ENCODE measurements around the gene ELAVL4.

ELAVL4 gene

GRCh38 chr1:50108497-50109059, at the start of gene ELAVL4:
Gene ELAVL4, plus strand, starts transcription at chr1:50108920. Its CDS starts 270 bp downstream, at chr1:50109190.
- peak; percentile 60 for DNase-seq

DNA sequence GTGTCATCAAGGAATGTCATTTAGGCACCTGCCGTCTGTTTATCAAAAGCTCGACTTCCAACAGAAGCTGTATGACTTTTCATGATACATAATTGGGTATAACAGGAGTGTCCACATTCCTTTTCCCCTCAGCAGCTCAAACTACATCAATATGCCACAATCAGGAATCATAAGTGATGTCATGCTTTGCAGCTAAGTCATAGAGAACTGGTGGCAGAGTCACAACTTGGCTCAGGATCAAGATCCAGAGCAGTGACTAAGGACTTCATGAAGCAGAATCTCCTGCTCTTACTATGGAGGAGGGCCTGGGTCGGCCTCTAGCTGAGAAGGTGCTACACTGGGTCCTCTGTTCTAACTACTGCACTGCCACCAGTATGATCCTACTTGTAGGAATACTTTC, 48.4 kb upstream of the ELAVL4 start:
- peak; percentile 40 for DNase-seq

DNA sequence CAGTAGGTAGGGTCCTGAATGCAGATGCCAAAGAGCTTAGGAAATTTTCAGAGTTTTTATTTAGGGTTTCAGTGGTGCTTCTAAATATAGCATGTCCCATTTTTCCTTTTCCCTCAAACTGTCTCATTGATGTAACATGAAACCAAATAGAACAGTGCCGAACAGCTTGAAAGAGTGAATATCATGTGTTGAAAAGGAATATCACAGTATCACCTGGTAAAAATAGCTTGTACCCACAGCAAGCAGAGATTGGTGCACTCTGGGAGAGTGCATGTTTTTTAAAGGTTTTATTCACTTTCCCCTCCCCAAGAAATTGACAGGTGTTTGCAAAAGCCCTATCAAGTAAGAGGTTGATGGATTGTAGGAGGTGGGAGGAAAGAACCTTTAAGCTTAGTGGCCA, 41.9 kb upstream of the ELAVL4 start:
- DNase-seq = no peak

DNA sequence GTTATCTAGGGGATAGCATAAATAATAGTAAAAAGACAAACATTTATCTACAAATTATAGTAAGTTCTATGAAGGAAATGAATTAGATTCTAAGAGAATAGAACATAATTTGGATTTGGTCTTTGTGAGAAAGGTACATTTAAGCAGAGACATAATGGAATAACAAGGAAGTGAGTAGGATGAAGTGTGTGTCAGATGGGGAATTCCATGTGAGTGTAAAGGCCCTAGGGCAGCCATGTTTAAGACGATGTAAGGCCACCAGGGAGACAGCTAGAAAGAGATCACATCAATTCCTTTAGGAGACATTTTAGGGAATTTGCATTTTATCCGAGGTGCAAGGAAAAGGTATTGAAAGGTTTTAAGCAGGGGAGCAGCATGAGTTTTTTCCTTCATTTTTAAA, 33.8 kb upstream of the ELAVL4 start:
- no peak for DNase-seq

DNA sequence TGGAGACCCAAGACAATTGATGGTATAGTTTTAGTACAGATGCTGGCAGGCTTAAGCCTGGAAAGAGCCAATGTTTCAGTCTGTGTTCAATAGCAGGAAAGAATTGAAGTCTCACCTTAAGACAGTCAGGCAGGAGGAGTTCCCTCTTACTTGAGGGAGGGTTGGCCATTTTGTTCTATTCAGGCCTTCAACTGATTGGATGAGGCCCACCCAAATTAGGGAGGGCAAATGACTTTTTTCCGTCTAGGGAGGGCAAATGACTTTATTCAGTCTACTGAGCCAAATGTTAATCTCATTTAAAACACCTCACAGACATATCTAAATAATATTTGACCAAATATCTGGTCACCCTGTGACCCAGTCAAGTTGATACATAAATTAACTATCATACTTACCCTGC, 31.4 kb upstream of the ELAVL4 start:
- DNase-seq = no peak

GRCh38 chr1:50080904-50081586, 27.7 kb upstream of the ELAVL4 start:
- peak; percentile 53 for DNase-seq

GRCh38 chr1:50084389-50084788, 24.3 kb upstream of the ELAVL4 start:
- no peak for DNase-seq

GRCh38 chr1:50091068-50091467, 17.7 kb upstream of the ELAVL4 start:
- no peak for DNase-seq

GRCh38 chr1:50095716-50096115, 13.0 kb upstream of the ELAVL4 start:
- DNase-seq = no peak

- no peak for DNase-seq
Measured at GRCh38 chr1:50097021-50097679, 11.6 kb upstream of the ELAVL4 start.

- DNase-seq = no peak
Measured at GRCh38 chr1:50097791-50098190, 10.9 kb upstream of the ELAVL4 start.

DNA sequence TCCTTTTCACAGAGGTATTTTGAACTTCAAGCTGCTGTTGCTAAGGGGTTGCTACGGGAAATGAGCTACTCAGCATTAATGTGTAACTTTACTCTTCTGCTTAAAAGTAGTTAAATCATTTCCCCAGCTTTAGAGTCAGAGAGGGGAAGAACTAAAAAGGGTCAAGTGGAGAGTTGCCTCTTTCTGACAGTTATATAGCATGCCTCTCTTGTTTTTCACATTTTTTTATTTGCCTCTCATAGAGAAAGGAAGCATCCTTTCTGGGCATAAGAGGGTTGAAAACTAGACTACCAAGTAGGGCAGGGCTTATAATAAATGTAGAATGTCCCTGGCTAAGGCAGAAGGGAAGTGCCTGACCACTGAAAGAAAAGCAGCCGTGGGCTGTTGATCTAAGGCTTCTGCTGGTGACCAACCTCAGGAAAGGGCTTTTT, 10.1 kb upstream of the ELAVL4 start:
- DNase-seq = no peak

- no peak for DNase-seq
Measured at GRCh38 chr1:50099654-50100053, 9.1 kb upstream of the ELAVL4 start.

DNA sequence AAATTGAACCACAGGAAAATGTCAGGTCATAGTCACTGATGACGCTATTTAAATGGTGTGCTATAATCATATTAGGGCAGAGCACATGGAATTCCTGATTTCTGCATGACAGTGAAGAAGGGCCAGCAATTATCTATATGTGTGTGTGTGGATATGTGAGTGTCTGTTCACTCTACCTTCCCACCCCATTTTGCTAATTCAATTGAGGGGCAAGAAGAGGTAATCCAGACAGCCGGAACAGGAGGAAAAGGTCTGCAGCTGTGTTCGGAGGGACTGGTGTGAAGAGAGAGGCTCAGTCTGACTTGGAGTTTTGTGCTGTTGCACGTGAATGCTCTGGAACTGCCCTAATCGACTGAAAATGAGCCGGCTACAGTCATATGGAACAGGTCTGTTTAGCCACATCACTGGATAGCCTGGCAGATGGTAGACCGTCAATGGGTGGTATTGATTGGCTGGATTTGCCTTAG, 5.1 kb upstream of the ELAVL4 start:
- DNase-seq = no peak

DNA sequence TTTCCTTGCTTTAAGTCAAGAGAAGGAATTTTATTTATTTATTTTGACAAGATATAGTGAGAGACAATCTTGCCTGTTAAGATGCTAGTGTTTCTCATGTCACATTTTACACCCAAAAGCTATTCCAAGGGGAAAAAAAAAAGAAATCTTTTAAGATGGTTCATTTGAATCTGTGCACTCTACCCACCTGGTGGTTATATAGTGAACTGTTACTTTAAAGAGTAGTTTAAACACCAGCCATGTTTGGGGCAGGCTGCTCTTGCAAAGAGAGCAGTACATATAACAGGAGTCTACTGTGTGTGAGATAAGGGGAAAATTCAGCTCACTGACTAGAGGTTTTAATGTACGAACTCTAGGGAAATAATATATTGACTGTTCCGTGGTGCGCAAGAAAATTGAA, 3.3 kb upstream of the ELAVL4 start:
- DNase-seq = peak; percentile 18

DNA sequence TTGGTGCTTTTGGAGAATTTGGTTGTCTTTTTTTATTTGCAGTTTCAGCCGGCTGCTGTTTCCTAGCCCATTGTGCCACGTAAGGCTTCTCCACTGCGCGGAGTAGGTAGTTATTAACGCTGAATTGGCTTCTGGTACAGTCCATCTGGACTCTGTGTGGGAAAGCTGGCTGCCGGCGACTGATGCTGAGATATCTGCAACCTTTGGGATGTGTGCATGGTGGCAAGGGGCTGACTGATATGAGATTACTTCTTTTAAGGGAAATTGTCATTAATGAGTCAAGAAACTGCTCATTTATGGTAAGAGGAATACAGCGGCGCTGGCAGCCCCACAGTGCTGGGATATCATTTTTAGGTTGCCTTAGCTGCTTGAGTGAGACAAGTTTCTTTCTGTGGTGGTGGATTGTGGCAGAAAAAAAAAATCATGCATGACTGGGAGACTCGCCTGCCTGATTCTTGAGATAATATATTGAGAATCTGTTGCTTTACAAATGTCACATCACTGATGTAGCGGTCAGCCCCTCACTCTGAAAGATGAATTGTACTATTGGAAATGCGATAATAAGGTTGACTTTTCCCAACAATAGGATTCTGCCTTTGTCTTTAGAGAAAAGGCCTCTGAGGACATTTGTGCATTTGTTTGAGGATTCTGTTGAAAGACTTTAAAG, 2.5 kb upstream of the ELAVL4 start:
- DNase-seq = no peak

- DNase-seq = no peak
Measured at GRCh38 chr1:50109116-50109515, 396 bp downstream of the ELAVL4 start.

- peak; percentile 64 for DNase-seq
Measured at GRCh38 chr1:50109647-50110075, 941 bp downstream of the ELAVL4 start.

DNA sequence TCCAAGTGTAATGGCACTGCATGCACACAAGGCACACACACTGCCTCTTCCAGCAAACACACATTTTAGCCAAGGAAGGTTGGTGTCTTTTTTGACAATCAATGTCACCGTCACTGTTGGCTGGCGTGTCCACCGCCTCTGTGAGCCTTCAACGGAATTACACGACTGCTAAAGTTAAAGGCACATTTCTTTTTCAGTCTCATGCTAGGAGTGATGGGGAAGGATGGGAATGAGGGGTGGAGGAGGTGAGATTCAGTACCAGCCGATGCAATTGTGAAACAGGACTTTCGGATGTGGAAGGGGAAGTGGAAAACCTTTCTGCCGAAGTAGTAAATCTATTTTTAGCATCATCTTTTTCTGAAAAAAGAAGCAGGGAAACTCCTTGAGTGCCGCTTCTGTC, 1.4 kb downstream of the ELAVL4 start:
- no peak for DNase-seq

DNA sequence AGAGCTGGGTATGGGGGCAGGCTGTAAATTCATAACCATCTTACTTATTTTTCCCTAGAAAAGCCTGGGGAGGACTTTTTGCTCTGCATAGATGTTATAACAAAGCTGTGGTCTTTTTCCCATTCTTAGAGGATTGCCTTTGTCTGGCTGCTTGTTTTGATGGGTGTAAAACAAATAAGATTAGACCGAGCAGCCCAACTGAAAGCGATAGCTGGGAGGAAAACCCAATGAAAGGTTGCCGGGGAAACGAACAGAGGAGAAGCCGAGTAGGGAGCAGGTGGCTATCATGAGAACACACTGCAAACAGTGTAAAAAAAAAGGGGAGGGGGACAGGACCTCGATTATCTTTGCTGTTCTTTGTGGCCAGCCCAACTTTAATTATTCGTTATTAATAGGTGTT, 1.9 kb downstream of the ELAVL4 start:
- DNase-seq = peak; percentile 91

- DNase-seq = no peak
Measured at GRCh38 chr1:50111503-50111902, 2.8 kb downstream of the ELAVL4 start.

DNA sequence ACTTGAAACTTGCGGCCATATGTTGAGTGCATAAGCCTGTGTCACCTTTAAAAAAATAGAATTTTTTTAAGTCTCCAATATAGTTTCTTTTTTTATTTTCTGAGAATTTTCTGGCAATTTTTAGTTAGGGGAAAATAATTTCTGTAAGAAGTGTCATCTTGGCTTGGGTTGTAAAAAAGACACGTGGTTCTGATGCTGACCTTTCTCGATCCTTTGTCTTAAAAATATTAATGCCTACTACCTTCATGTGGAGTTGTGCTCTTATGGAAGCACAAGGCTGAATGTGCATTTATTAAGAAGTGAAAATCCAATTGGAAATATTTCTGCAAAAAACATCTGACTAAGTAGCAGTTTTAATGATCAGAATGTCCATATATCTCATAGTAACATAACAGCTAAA, 3.5 kb downstream of the ELAVL4 start:
- no peak for DNase-seq

DNA sequence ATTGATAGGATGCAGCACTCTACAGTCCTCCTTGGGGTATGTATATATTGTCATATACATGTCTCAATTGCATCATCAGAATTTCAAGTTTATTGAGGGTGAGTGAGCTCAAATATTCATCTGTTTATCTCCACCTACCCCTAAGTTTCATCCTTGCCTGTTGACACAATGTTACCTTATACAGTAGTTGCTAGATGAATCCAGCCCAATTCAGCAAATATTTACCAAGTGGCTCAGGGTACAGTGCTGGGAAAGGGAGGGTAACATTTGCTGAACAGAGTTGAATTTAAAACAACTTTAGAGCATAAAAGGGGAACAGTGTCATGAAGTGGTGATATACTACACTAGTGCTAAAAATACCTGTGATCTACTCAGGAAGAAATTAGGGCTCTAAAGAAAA, 14.4 kb downstream of the ELAVL4 start:
- DNase-seq = peak; percentile 72

Data from NCI-H774 (cell line).